Esophagus muscularis mucosa (tissue), 4 donors: ENCODE results near the gene PIK3C2B.

Source experiments
- CTCF ChIP-seq, 3 experiments: fragments of 200-600 bp in 2 of 3; fragments of 450-650 bp in 1 of 3; sonication (generic) in 2 of 3; IDR thresholded peaks; one replicate each; pipeline ENCODE4 v1.5.1; 2017 to 2019; ENCODE audit warnings: antibody characterized with exemption in 3 of 3, mild to moderate bottlenecking in 2 of 3, moderate library complexity in 1 of 3
- EP300 ChIP-seq: sonication (generic); formaldehyde crosslinking; IDR thresholded peaks from one replicate; pipeline ENCODE4 v1.6.1; 2017; ENCODE audit warnings: antibody characterized with exemption
- POLR2A ChIP-seq: fragments of 450-650 bp; IDR thresholded peaks from one replicate; pipeline ENCODE4 v1.6.1; 2017; ENCODE audit warnings: antibody characterized with exemption, moderate library complexity, mild to moderate bottlenecking, low read depth
- POLR2AphosphoS5 ChIP-seq, 2 donors: sonication (generic); formaldehyde crosslinking; IDR thresholded peaks; one replicate each; pipeline ENCODE4 v1.6.1; 2017; ENCODE audit warnings: antibody characterized with exemption in 2 of 2

GRCh38 chr1:204468766-204469302, 25.8 kb downstream of the PIK3C2B start:
- TF ChIP-seq POLR2A, result no peak
- TF ChIP-seq CTCF (IDR thresholded peaks at IDR 0.05), result no peak
- no peak for TF ChIP-seq POLR2AphosphoS5 (IDR thresholded peaks at IDR 0.05)
- no peak for TF ChIP-seq EP300
